GM18505 (cell line): ENCODE data around the gene CPEB1.
"Not testable (repeated sequence)": the region's sequence is repeated elsewhere in the genome, so short reads cannot be mapped to it uniquely, and the experiment has no call there.

Experiments used
- ATAC-seq: cut with Tn5 transposase; IDR thresholded peaks from one replicate; pipeline ENCODE4 v1.9.1; 2021; ENCODE audit not compliant: unreplicated experiment
- POLR2A ChIP-seq: IDR thresholded peaks from 4 replicates; pipeline ENCODE4 v1.6.1; 2011; ENCODE audit warnings: borderline replicate concordance; ENCODE audit not compliant: insufficient read depth, insufficient read length; ENCODE audit errors: extremely low read depth

CPEB1 gene

DNA sequence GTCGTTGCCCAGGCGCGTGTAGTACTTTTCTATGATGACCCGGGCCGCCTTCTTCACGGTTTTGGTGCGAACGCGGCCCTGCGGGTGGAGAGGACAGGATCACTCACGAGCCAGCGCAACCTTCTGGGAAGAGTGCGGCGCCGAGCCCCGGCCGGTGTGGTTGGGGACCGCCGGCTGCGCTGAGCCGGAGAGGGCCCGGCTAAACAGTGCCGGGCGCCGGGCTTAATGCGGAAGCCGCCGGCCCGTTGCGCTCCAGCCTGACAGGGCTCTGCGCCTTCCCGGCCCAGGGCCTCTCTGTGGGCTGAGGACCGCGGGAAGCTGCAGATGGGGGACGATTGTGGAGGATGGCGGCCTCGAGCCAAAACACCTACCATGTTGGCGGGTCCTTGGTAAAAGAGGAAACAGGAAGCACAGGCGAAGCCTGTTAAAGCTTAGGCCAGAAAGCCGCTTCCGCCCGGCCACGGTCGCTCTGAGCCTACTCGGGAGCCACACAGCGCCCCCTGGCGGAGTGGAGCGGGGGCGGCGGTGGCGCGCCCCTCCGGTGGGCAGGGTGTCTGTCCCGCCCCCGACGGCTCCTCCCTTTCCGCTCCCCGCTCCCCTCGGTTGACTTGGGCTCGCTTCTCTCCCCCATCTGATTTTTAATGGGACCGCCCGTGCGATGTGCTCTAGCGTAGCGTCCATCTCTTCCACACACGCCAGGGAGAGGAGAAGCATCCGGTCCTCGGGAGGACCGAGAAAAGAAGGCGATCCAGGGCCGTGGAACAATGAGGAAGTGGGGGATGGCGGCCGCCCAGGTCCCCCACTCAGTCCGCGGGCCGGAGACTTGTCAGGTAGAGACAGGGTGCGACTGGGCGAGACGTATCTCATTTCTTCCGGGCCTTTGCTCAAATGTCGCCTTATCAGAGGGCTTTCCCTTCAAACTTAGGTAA, 106.8 kb downstream of the CPEB1 start, which contains the start of gene RPS17:
RPS17 (minus strand) TSS at position 403 of the 929 bp plus-strand sequence; CDS start at position 374, 29 bp downstream.
- peak; percentile 95 for ATAC-seq
- TF ChIP-seq POLR2A = peak; percentile 99

GRCh38 chr15:82539691-82540054, 107.5 kb downstream of the CPEB1 start:
- no peak for TF ChIP-seq POLR2A
- ATAC-seq = no peak

DNA sequence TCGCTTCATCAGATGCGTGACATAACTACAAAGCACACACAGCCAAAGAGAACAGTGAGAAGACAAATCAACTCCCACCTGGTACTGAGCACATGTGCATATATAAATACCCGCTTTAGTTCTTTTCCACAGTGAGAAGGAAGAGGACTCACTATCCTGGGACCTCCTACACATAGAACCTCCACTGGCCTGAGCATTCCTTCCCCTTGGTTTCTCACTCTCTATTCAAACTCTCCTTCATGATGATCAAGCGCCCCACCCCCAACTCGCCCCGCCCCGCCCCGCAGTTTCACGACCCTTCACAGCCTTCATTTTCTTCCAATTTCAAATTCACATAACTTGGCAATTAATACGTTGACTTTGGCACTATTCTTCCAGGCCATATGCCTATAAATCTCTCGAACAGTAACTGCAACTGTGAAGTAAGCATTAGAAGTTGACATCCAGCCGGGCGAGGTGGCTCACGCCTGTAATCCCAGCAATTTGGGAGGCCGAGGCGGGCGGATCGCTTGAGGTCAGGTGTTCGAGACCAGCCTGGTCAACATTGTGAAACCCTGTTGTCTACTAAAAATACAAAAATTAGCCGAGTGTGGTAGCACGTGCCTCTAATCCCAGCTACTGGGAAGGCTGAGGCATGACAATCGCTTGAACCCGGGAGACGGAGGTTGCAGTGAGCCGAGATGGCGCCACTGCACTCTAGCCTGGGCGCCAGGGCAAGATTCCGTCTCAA, 108.0 kb downstream of the CPEB1 start:
- no peak for TF ChIP-seq POLR2A
- ATAC-seq = no peak

GRCh38 chr15:82537351-82537908, 109.7 kb downstream of the CPEB1 start:
- ATAC-seq = no peak

GRCh38 chr15:82536409-82537350, 110.5 kb downstream of the CPEB1 start:
- no peak for ATAC-seq
- no peak for TF ChIP-seq POLR2A

More at GRCh38 chr15:82537351-82537908, 109.7 kb downstream of the CPEB1 start:
- no peak for TF ChIP-seq POLR2A

DNA sequence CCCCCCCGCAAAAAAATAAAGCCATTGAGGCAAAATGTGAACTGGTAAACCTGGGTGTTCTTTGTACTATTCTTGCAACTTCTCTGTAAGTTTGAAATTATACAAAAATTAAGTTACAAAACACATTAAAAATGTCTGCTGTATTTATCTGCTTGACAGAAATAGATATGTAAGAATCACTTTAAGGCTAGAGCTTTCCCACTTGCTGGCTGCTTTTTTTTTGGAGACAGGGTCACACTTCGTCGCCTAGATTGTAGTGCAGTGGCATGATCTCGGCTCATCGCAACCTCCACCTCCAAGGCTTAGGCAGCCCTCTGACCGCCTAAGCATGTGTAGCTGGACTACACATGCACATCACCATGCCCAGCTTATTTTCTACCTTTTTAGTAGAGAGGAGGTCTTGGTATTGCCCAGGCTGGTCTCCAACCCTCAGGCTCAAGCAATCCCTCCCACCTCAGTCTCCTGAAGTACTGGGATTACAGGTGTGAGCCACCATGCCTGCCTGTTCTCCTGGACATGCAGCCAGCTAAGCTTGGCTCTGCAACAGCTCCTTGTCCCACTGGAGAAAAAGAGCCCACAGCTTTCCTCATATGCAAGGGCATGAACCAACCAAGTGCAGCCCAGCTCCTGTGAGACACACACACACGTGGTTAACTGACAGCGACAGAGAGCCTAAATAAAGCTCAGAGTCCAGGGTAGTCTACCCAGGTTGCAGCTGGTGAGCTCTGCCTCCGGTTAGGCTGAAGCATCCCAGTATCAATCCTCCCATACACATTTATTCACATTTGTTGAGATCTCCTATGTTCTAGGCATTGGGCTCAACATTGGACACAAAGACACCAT, 111.4 kb downstream of the CPEB1 start:
- no peak for ATAC-seq
- peak; percentile 52 for TF ChIP-seq POLR2A

DNA sequence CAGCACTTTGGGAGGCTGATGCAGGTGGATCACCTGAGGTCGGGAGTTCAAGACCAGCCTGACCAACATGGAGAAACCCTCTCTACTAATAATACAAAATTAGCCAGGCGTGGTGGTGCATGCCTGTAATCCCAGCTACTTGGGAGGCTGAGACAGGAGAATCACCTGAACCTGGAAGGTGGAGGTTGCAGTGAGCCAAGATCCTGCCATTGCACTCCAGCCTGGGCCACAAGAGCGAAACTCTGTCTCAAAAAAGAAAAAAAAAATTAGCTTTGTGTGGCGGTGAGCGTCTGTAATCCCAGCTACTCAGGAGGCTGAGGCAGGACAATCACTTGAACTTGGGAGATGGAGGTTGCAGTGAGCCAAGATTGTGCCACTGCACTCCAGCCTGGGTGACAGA, 112.0 kb downstream of the CPEB1 start:
- ATAC-seq = not testable (repeated sequence)

DNA sequence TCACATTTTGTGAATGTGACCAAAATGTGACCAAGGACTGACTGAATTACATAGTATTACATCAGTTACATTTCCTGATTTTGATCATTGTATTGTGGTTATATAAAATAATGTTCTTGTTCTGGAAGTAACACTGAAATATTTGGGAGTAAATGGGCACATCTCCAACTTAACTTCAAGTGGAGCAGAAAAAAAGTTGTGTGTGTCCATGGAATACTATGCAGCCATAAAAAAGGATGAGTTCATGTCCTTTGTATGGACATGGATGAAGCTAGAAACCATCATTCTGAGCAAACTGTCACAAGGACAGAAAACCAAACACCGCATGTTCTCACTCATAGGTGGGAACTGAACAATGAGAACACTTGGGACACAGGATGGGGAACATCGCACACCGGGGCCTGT, 112.7 kb downstream of the CPEB1 start:
- not testable (repeated sequence) for ATAC-seq

- ATAC-seq = no peak
Observed at GRCh38 chr15:82533801-82534200, 113.4 kb downstream of the CPEB1 start.

GRCh38 chr15:82532991-82533481, 114.1 kb downstream of the CPEB1 start:
- TF ChIP-seq POLR2A = no peak
- no peak for ATAC-seq

More at GRCh38 chr15:82533801-82534200, 113.4 kb downstream of the CPEB1 start:
- TF ChIP-seq POLR2A = no peak

DNA sequence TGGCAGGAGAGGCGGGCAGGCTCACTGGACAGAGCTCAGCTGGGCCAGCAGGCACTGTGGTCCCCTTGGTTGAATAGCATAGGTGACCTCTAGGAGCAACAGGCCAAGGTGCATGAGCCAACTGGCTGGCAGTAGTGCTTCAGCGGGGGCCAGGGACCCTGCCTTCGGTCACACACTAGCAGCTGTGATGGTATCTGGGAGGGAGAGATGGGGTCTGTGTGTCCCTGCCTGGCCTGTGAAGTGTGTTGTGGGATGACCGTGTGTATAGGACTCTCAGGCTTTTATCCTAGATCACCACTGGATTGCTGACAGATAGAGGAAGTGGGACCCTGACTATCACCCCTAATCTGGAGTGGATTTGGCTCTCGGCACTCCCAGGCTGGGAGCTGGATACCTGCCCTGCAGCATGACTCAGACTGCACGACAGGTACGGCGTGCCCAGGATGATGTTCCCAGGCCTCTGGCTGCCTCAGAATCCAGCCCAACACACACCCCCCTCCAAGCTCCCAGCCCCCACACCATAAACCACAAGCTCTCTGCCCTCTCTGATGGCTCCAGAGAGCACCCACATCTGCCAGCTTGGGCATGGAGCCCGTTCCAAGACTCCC, 114.7 kb downstream of the CPEB1 start:
- no peak for TF ChIP-seq POLR2A
- no peak for ATAC-seq
